Left hindlimb (tissue), 1 donor: ENCODE data around the gene PAGR1.
"Not testable (repeated sequence)": the region's sequence is repeated elsewhere in the genome, so short reads cannot be mapped to it uniquely, and the experiment has no call there.

Experiments used
- DNase-seq: peaks from one replicate; pipeline ENCODE4 v3.0.0-alpha.2; 2018

PAGR1 gene

GRCh38 chr16:29813644-29814562, 2.0 kb upstream of the PAGR1 start:
- DNase-seq, result no peak

- peak; percentile 43 for DNase-seq
Observed at GRCh38 chr16:29814592-29814991, 1.4 kb upstream of the PAGR1 start.

GRCh38 chr16:29815032-29815721, 775 bp upstream of the PAGR1 start:
- DNase-seq, result peak; percentile 59

- peak; percentile 75 for DNase-seq
Observed at GRCh38 chr16:29816694-29817441, 916 bp downstream of the PAGR1 start.

- no peak for DNase-seq
Observed at GRCh38 chr16:29818082-29818481, 2.1 kb downstream of the PAGR1 start.

GRCh38 chr16:29819506-29819905, 3.6 kb downstream of the PAGR1 start:
- DNase-seq, result no peak

GRCh38 chr16:29820271-29820701, 4.3 kb downstream of the PAGR1 start, which contains the start of gene MVP:
Gene MVP (plus strand): TSS chr16:29820462. CDS start chr16:29830550, 10,088 bp downstream.
- DNase-seq, result peak; percentile 74

- no peak for DNase-seq
Observed at GRCh38 chr16:29820730-29821642, 5.0 kb downstream of the PAGR1 start.

GRCh38 chr16:29821643-29822115, 5.7 kb downstream of the PAGR1 start:
- no peak for DNase-seq

- no peak for DNase-seq
Observed at GRCh38 chr16:29824589-29825144, 8.7 kb downstream of the PAGR1 start.

GRCh38 chr16:29825145-29826044, 9.4 kb downstream of the PAGR1 start:
- DNase-seq, result no peak

GRCh38 chr16:29826342-29826695, 10.4 kb downstream of the PAGR1 start:
- DNase-seq, result no peak

- no peak for DNase-seq
Observed at GRCh38 chr16:29830774-29831173, 14.8 kb downstream of the PAGR1 start.

GRCh38 chr16:29831490-29831889, 15.5 kb downstream of the PAGR1 start:
- no peak for DNase-seq

- not testable (repeated sequence) for DNase-seq
Observed at GRCh38 chr16:29833219-29833618, 17.3 kb downstream of the PAGR1 start.

- DNase-seq, result no peak
Observed at GRCh38 chr16:29834079-29834478, 18.1 kb downstream of the PAGR1 start.

- no peak for DNase-seq
Observed at GRCh38 chr16:29835926-29836325, 20.0 kb downstream of the PAGR1 start.

- no peak for DNase-seq
Observed at GRCh38 chr16:29836623-29837022, 20.7 kb downstream of the PAGR1 start.

GRCh38 chr16:29837841-29838240, 21.9 kb downstream of the PAGR1 start:
- no peak for DNase-seq

- no peak for DNase-seq
Observed at GRCh38 chr16:29839822-29840221, 23.9 kb downstream of the PAGR1 start.

GRCh38 chr16:29840240-29840639, 24.3 kb downstream of the PAGR1 start:
- no peak for DNase-seq
